Inflammatory macrophage treated with lipopolysaccharide for 1 hour (primary cell): ENCODE data around the gene PRPF19.

Experiments
- DNase-seq, 2 donors: peaks; one replicate each; pipeline ENCODE4 v3.0.0-alpha.2; 2020 to 2022

The PRPF19 gene

GRCh38 chr11:60906132-60906972 is at the start of gene PRPF19:
PRPF19 (minus strand) TSS chr11:60906585; CDS start chr11:60906382, 203 bp downstream.
- peak; percentile 99 to 100 for DNase-seq

DNA sequence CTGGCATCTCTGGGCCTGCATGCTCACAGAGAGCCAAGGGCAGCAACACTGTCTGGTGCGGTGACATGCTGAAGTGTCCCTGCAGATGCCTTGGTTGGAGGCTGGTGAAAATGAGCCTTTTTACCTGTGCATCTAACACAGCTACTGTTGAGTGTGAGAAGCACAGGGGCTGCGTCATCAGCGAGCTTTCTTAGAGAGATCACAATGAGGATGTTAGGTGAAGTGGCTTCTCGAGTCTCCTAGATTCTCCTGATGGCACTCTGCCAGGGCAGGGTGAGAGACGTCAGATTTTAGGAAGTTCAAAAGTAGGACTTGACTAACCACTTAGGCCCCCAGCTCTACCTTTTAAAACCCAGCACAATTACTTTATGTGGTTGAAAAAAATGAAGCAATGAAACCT is 49.2 kb upstream of the PRPF19 start:
- DNase-seq, result no peak

DNA sequence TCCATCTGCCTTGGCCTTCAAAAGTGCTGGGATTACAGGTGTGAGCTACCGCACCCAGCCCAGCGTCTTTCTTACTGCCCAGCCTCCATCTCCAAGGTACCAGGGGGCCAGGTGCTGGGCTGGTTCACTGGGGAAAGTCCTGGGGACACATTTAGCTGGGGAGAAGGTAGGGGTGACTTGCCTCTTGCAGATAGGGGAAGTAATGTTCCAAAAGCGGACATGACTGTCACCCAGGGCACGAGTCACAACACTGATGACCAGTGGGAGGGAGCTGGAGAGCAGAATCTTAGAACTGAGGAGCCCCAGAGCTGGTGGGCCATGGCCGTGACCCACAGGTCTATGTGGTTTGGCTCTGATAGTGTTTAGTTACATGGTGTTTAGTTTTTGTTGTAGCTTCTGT is 48.0 kb upstream of the PRPF19 start:
- DNase-seq, result peak; percentile 85 to 94

- DNase-seq, result peak; percentile 92 to 96
These were observed 47.4 kb upstream of the PRPF19 start for GRCh38 chr11:60953781-60954180.

DNA sequence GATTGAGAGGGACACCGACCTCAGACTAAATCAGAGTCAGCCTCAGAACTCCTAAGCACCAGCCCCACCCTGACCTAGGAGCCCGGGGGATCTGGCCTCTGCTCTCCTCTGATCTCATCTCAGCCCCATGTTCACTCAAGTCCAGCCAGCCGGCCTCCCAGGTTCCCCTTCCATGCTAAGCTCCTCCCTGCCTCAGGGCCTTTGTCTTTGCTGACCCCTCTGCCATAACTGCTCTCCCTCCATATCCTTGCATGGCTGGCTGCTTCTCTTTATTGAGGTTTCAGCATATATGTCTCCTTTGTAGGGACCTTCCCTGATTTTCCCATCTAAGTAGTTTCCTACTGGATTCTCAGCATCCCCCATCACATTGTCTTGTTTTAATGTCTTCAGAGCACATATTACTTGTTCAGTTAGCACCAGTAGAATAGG is 46.4 kb upstream of the PRPF19 start:
- DNase-seq, result no peak

DNA sequence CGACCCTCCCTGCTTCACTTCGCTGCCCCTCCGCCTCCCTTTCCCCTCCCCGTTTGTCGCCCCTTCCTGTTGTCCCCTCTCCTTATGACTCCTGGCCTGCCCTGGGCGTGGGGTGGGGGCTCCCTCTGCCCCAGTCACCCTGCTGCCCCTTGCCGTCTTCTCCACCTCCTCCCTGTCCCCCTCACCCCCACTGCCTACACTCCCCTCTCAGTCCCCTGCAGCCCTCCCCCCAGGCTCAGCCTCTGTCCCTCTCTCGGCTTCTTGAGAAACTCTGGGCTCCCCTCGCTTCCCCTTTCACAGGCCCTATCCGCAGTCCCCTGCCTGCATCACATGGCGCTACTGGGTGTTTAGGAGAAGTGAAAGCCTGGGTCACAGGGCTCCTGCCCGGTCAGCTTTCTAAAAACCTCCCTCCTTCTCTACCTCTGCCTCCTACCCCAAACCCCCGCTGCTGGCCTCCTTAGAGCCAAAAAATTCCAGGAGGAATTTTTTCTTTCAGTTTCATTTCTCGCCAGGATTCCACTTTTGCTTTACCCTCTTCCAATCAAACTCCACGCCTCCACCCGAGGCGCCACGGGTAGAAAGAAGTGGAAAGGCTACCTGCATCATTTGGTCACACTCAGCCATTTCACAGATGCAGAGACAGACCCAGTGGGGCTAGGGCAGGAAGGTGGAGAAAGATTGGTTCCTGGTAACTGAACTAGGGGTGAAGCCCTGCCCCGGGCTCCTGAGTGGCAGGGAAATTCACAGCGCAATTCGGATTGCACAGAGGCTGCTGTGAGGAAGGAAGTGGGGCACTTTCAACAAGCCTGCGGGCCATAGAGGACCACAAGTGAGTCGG is 45.7 kb upstream of the PRPF19 start, which contains the start of gene SLC15A3:
Gene SLC15A3, minus strand, starts transcription at position 273 of the 838 bp plus-strand sequence. CDS start 625 bp downstream, outside the sequence.
- peak; percentile 96 to 99 for DNase-seq

DNA sequence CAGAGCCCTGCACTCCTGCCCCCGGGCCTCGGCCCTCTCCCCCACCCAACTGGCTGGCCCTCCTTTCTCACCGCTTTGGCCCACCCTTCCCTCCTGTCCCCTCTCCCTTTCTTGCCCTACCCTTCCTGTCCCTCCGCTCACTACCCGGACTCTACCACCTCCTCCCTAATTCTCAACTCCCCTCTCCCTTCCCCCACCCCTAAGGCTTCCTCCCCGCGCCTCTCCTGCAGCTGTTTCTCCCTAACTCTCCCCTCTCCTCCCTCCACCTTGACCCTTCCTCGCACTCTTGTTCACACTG is 45.2 kb upstream of the PRPF19 start:
- DNase-seq, result peak in 1 of 2 donors; percentile 35

DNA sequence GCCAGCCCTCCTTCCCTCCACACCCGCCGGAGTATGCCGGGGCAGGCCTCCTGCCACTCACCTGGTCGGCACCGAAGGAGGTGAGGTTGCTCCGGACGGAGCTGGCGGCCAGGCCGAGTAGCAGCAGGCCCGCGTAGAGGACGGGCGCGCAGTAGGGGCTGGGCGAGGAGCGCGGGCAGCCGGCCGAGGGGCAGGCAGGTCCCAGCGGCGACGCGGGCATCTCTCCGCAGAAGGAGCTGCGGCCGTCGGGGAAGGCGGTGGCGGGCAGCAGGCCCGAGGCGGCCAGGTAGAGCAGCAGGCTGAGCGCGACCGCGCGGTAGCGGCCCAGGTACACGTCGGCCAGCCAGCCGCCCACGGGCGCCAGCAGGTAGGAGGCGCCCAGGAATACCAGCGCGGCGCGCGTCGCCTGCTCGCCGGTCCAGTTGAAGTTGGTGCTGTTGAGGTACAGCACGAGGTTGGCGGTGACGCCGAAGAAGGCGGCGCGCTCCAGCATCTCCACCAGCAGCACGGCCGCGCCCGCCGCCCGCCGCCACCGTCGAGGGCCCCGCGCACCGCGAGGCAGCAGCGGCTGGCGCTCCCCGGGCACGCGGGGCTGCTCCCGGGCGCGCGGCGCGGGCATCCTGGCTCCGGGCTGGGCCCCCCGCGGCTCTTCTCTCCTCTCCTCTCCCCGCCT is 44.7 kb upstream of the PRPF19 start:
- DNase-seq, result peak in 1 of 2 donors; percentile 34

DNA sequence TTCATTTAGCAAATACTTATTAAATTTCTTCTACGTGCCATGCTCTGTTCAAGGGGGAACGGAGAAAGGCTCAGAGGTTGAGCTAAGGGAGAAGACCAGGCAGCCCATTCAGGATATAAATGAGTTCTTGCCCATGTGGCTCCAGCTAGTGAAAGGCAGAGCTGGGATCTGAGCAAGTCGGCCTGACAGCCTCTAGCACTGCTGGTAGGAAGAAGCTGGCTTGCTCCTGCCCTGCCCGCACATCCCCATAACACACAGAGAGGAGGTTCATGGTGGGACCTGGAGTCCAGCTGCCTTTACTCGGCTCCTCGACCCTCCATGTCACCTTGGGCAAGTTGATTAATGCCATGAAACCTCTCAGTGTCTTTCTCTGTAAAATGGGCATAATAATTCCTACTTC is 43.6 kb upstream of the PRPF19 start:
- DNase-seq, result no peak

DNA sequence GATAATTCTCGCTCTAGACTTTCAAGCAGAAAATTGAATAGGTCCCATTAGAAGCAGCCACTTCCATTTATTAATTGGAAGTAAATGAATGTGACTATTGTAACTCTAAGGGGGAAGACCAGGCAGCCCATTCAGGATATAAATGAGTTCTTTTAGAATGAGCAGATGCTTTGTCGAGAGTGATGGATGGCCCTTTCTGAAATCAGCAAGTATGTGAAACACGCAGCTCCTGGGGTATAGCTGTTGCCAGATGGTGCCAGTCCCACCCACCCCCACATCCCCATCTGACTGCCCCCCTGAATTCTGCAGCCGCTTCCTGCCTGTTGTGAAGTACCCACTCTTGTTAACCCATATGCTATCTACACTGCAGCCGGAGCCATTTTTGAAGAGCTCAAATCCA is 41.9 kb upstream of the PRPF19 start:
- no peak for DNase-seq

DNA sequence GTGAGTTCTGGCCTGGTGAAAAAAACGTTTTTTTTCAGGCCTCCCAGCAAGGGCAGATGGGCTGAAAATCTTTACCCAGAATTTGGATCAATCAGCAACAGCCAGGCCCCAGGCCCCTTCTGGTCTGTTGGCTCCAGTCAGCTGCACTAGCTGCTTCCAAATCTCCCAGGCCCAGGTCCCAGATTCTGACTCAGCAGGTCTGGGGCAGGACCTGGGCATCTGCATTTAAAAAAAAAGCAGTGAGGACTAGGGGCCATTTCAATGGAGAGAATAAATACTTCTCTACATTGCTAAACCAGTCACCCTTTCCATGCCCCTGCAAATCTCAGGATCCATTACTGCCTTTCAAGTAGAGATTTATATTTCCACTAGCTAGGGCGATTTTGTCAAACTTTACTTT is 41.3 kb upstream of the PRPF19 start:
- no peak for DNase-seq

DNA sequence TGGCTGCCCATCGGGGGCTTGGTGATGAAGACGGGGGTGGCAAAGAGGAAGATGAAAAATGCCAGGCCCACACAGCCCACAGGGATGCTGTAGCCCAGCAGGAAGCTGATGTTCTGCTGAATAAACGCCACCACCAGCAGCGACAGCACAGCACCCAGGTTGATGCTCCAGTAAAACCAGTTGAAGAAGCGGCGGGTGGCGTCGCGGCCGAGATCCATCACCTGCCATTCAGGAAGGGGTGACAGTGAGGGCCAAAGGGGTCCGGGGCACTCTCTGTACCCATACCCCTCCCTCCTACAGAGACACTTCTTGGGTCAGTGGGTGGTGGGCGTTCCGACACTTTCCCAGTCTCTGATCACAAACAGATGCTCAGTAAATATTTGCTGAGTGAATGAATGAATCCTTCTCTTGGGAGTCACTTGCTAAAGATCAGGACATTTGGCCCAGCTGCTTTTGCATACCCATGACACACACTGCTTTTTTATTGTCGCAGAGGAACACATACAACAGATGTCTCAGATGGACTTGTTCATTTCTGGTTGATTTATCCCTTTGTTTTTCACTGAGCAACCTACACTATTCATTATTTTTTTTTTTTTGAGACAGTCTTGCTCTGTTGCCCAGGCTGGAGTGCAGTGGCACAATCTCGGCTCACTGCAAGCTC is 40.3 kb upstream of the PRPF19 start:
- no peak for DNase-seq

GRCh38 chr11:60945295-60945667 is 38.9 kb upstream of the PRPF19 start:
- no peak for DNase-seq

- DNase-seq, result peak; percentile 54 to 70
These were observed 38.3 kb upstream of the PRPF19 start for GRCh38 chr11:60944490-60945294.

DNA sequence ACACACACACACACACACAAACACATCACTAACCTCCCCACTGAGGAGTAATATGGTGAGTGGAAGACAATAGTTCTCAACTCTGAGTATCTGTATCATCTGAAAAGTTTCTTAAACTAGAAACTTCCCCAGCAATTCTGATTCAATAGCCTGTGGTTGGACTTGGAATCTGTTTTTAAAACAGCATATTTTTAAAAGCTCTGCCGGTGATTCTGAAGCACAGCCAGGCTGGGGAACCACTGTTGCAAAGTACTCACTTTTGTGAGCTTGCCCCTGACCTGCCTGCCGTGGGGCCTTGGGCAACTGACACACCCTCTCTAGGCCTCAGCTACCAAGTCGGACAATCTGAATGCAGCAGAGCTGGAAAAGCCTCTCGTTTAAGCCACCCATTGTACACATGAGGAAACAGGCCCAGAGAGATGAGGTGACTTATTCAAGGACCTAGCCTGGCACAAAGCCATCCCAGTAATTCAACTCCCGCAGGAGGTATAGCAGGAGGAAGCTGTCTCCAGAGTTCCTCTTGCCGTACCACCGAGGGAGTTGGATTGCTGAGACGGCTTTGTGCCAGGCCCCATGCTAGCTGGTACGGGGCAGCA is 36.7 kb upstream of the PRPF19 start:
- no peak for DNase-seq

DNA sequence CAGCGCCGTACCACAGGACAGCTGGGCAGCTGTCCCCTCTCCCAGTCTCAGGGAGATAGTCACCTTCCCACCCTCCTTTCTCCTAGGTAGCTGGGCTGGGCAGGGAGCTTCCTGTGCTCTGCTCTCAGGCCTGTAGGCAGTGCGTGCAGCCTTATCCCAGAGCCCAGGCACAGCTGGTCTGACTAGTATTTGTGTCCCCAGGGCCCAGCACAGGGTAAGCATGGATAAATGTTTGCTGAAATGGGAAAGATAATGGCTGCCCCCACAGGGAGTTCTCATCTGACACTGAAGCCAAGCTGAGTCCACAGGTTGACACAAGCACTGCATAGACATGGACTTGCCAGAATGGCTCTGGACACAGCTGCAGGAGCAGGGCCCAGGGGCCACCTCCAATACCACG is 35.8 kb upstream of the PRPF19 start:
- no peak for DNase-seq

DNA sequence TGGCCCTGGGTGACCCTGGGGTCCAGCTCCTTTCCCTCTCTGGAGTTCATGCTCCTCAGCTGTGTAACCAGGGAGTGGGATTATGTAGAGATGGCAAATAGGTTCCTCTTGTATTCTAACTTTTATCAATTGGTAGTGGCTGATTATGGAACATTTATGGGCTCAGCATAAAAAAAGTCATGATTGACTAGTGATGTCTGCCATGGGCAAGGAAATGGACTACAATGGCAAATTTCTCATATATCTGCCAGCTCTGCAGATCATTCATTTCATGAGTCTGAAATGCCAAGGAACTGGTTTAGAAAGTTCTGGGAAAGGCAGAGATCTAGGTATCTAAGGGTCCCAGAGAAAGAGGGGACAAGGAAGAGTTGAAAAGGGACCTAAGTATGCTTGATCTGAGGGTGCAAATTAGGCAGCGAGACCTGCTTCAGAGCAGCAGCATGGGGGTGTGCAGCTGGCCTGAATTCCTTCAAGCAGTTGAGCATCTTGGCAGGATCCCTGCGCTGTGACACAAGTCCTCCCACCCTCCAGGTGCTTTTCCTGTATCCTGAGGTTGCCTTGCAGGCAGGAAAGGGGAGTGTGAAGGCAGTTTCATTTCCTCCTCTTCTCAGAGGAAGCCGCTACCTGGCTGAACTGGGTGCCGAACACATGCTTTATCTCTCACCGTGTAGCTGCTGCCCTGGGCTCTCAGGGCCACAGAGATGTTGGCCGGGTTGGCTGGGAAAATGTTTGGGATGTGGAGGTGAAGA is 35.2 kb upstream of the PRPF19 start:
- no peak for DNase-seq

DNA sequence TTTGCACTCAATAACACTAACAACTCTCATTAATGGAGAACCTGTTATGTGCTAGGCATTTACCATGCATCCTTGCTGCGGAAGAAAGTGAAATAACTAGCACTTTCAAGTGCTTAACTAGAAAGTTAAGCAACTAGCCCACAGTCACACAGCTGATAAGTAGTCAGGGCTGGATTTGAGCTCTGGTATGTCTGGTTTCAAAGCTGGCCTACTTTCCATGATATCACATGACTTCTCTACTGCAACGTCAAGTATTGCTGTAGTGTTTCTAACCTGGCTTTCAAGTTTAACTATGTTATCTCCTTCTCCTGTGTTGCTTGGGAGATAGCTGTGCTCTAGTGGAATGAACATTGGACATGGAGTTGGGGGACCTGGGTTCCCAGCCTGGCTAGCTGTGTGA is 33.5 kb upstream of the PRPF19 start:
- DNase-seq, result no peak

- no peak for DNase-seq
These were observed 32.9 kb upstream of the PRPF19 start for GRCh38 chr11:60939301-60939700.

GRCh38 chr11:60938500-60938899 is 32.1 kb upstream of the PRPF19 start:
- no peak for DNase-seq

GRCh38 chr11:60937811-60938210 is 31.4 kb upstream of the PRPF19 start:
- DNase-seq, result no peak
